OCI-LY7 (cell line): Measurements from ENCODE around the gene CRELD2.

Source experiments
- EZH2phosphoT487 ChIP-seq: fragments of 200-600 bp; sonication (generic); IDR thresholded peaks from 2 replicates; pipeline ENCODE4 v1.6.1; 2018; ENCODE audit warnings: low read depth, borderline replicate concordance, mild to moderate bottlenecking, mixed run types, antibody characterized with exemption, low read length, moderate library complexity, mixed read lengths
- TF ChIP-seq, protein P1 (sequence below): fragments of 200-600 bp; sonication (generic); conservative IDR thresholded peaks from 2 replicates; pipeline ENCODE4 v1.5.1; 2014; ENCODE audit warnings: mild to moderate bottlenecking, antibody characterized with exemption, low read length, moderate library complexity, mixed read lengths

GRCh38 chr22:49948116-49948957, 29.9 kb downstream of the CRELD2 start:
- TF ChIP-seq, protein P1, sequence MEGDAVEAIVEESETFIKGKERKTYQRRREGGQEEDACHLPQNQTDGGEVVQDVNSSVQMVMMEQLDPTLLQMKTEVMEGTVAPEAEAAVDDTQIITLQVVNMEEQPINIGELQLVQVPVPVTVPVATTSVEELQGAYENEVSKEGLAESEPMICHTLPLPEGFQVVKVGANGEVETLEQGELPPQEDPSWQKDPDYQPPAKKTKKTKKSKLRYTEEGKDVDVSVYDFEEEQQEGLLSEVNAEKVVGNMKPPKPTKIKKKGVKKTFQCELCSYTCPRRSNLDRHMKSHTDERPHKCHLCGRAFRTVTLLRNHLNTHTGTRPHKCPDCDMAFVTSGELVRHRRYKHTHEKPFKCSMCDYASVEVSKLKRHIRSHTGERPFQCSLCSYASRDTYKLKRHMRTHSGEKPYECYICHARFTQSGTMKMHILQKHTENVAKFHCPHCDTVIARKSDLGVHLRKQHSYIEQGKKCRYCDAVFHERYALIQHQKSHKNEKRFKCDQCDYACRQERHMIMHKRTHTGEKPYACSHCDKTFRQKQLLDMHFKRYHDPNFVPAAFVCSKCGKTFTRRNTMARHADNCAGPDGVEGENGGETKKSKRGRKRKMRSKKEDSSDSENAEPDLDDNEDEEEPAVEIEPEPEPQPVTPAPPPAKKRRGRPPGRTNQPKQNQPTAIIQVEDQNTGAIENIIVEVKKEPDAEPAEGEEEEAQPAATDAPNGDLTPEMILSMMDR: no peak
- no peak for TF ChIP-seq EZH2phosphoT487
